Measurements from ENCODE around the gene SKOR2.
A peak's percentile ranks its signal among the peaks of the same experiment; 100 is the strongest.

DNA sequence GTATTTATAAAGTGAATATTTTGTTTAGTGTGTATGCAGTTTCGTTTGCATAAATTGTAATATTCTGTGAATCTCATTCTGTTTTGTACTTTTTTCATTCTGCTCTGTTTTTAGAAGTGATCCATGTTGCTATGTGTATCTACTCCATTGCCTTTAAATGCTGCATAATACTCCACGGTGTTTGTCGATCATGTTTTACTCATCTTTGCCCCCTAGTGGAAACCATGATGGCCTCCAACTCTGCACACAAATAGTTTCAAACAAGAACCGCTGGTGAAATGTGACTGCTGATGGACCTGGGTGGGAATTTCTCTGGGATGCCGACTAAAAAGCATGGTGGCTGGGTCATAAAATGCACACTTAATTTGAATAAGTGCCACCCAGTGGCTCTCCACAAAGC, 32.0 kb upstream of the SKOR2 start:
- TF ChIP-seq, protein P1, sequence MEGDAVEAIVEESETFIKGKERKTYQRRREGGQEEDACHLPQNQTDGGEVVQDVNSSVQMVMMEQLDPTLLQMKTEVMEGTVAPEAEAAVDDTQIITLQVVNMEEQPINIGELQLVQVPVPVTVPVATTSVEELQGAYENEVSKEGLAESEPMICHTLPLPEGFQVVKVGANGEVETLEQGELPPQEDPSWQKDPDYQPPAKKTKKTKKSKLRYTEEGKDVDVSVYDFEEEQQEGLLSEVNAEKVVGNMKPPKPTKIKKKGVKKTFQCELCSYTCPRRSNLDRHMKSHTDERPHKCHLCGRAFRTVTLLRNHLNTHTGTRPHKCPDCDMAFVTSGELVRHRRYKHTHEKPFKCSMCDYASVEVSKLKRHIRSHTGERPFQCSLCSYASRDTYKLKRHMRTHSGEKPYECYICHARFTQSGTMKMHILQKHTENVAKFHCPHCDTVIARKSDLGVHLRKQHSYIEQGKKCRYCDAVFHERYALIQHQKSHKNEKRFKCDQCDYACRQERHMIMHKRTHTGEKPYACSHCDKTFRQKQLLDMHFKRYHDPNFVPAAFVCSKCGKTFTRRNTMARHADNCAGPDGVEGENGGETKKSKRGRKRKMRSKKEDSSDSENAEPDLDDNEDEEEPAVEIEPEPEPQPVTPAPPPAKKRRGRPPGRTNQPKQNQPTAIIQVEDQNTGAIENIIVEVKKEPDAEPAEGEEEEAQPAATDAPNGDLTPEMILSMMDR (CRISPR knock-in tag; IDR thresholded peaks at IDR 0.05): peak; percentile 63
- no peak for TF ChIP-seq POLR2A (IDR thresholded peaks at IDR 0.05; ENCODE audit: insufficient read depth in 1 of 2, low read depth in 2 of 2, low read length in 2 of 2)
- TF ChIP-seq SPEN (CRISPR knock-in tag; IDR thresholded peaks at IDR 0.05; ENCODE audit: low read depth): no peak
- no peak for TF ChIP-seq TAF1 (CRISPR knock-in tag; IDR thresholded peaks at IDR 0.05)
- TF ChIP-seq ZNF274 (CRISPR knock-in tag; IDR thresholded peaks at IDR 0.05): no peak

All from HepG2 (cell line).